Central memory CD8-positive, alpha-beta T cell (primary cell): ENCODE data around the gene NAT9.

Source experiments
- ATAC-seq: fragments of 150-1000 bp; cut with Tn5 transposase; replicated peaks from 2 replicates; pipeline ENCODE4 v1.10.0; 2022; ENCODE audit warnings: mild to moderate bottlenecking, moderate FRiP score, moderate number of reproducible peaks; ENCODE audit not compliant: poor library complexity, severe bottlenecking; ENCODE audit errors: extremely low read depth
- DNase-seq, 2 donors: peaks; one replicate each; pipeline ENCODE4 v3.0.0; 2021; ENCODE audit warnings: low spot score in 2 of 2
- H3K27ac Mint-ChIP-seq: one replicate; pipeline ENCODE4 v1.8.0; 2022; ENCODE audit warnings: low read depth, mild to moderate bottlenecking, moderate library complexity, mixed read lengths
- H3K27me3 Mint-ChIP-seq: one replicate; pipeline ENCODE4 v1.8.0; 2022; ENCODE audit warnings: mixed read lengths
- H3K36me3 Mint-ChIP-seq: one replicate; pipeline ENCODE4 v1.8.0; 2022; ENCODE audit warnings: mild to moderate bottlenecking, moderate library complexity, mixed read lengths; ENCODE audit not compliant: insufficient read depth
- H3K4me1 Mint-ChIP-seq: one replicate; pipeline ENCODE4 v1.8.0; 2022; ENCODE audit warnings: mixed read lengths
- H3K4me3 Mint-ChIP-seq: one replicate; pipeline ENCODE4 v1.8.0; 2022; ENCODE audit warnings: mild to moderate bottlenecking, moderate library complexity, mixed read lengths
- H3K9me3 Mint-ChIP-seq: one replicate; pipeline ENCODE4 v1.8.0; 2022; ENCODE audit warnings: mixed read lengths

The NAT9 gene

GRCh38 chr17:74750327-74751069 is 25.6 kb downstream of the NAT9 start:
- Mint-ChIP-seq H3K27ac (peak overlapping the region; percentile 98), H3K4me1 (peaks cover 65% of the 10 kb centered on the region), H3K27me3 (no peaks in the 10 kb centered on the region), H3K4me3 (peak overlapping the region; percentile 100), H3K36me3 (peaks cover 50% of the 10 kb centered on the region), H3K9me3 (no peaks in the 10 kb centered on the region)
- DNase-seq (no peak), ATAC-seq (no peak)

GRCh38 chr17:74750039-74750326 is 26.2 kb downstream of the NAT9 start:
- ATAC-seq: no peak
- no peaks in the 10 kb centered on the region for H3K27me3 Mint-ChIP-seq
- H3K36me3 Mint-ChIP-seq: peaks cover 47% of the 10 kb centered on the region
- DNase-seq: no peak
- H3K27ac Mint-ChIP-seq: peak overlapping the region; percentile 98
- H3K4me1 Mint-ChIP-seq: peaks cover 60% of the 10 kb centered on the region
- peak overlapping the region; percentile 100 for H3K4me3 Mint-ChIP-seq
- H3K9me3 Mint-ChIP-seq: no peaks in the 10 kb centered on the region

GRCh38 chr17:74749279-74750038 is 26.7 kb downstream of the NAT9 start:
- peak overlapping the region; percentile 100 for H3K4me3 Mint-ChIP-seq
- peaks cover 60% of the 10 kb centered on the region for H3K4me1 Mint-ChIP-seq
- peaks cover 46% of the 10 kb centered on the region for H3K36me3 Mint-ChIP-seq
- ATAC-seq (peak; percentile 12), DNase-seq (peak in 1 of 2 donors; percentile 31)
- H3K27me3 Mint-ChIP-seq: no peaks in the 10 kb centered on the region
- no peaks in the 10 kb centered on the region for H3K9me3 Mint-ChIP-seq
- peak overlapping the region; percentile 98 for H3K27ac Mint-ChIP-seq

GRCh38 chr17:74748529-74749278 is 27.4 kb downstream of the NAT9 start, which contains the start of gene NHERF1:
Gene NHERF1, plus strand, starts transcription at chr17:74748628. Its CDS starts 219 bp downstream, at chr17:74748847.
- Mint-ChIP-seq H3K9me3 (no peaks in the 10 kb centered on the region), H3K27me3 (no peaks in the 10 kb centered on the region), H3K36me3 (peaks cover 43% of the 10 kb centered on the region), H3K4me1 (peaks cover 60% of the 10 kb centered on the region), H3K27ac (peak within 1 kb of the TSS; percentile 98), H3K4me3 (peak within 1 kb of the TSS; percentile 100)
- DNase-seq (peak; percentile 88 to 90), ATAC-seq (peak; percentile 82)

GRCh38 chr17:74748279-74748528 is 27.9 kb downstream of the NAT9 start:
- Mint-ChIP-seq H3K27ac (no peak overlapping the region), H3K36me3 (peaks cover 43% of the 10 kb centered on the region)

GRCh38 chr17:74746922-74747321 is 29.2 kb downstream of the NAT9 start:
- Mint-ChIP-seq H3K36me3 (peaks cover 36% of the 10 kb centered on the region), H3K27ac (no peak overlapping the region), H3K4me1 (peaks cover 60% of the 10 kb centered on the region), H3K4me3 (peak overlapping the region; percentile 100), H3K9me3 (no peaks in the 10 kb centered on the region), H3K27me3 (no peaks in the 10 kb centered on the region)
- ATAC-seq: no peak
- no peak for DNase-seq

More at GRCh38 chr17:74748279-74748528, 27.9 kb downstream of the NAT9 start:
- Mint-ChIP-seq H3K27me3 (no peaks in the 10 kb centered on the region), H3K9me3 (no peaks in the 10 kb centered on the region), H3K4me1 (peaks cover 60% of the 10 kb centered on the region), H3K4me3 (peak overlapping the region; percentile 100)
- DNase-seq (no peak), ATAC-seq (no peak)

GRCh38 chr17:74746376-74746775 is 29.8 kb downstream of the NAT9 start:
- Mint-ChIP-seq H3K36me3 (peaks cover 33% of the 10 kb centered on the region), H3K4me3 (peak overlapping the region; percentile 100), H3K27me3 (no peaks in the 10 kb centered on the region), H3K4me1 (peaks cover 60% of the 10 kb centered on the region), H3K27ac (no peak overlapping the region), H3K9me3 (no peaks in the 10 kb centered on the region)
- ATAC-seq (no peak), DNase-seq (no peak)

GRCh38 chr17:74745548-74746177 is 30.5 kb downstream of the NAT9 start:
- no peaks in the 10 kb centered on the region for H3K27me3 Mint-ChIP-seq
- H3K4me3 Mint-ChIP-seq: no peak overlapping the region
- H3K4me1 Mint-ChIP-seq: peaks cover 58% of the 10 kb centered on the region
- ATAC-seq: no peak
- no peaks in the 10 kb centered on the region for H3K9me3 Mint-ChIP-seq
- no peak for DNase-seq
- H3K36me3 Mint-ChIP-seq: peaks cover 26% of the 10 kb centered on the region
- no peak overlapping the region for H3K27ac Mint-ChIP-seq

GRCh38 chr17:74744714-74745547 is 31.2 kb downstream of the NAT9 start:
- ATAC-seq (no peak), DNase-seq (peak; percentile 75 to 91)
- no peaks in the 10 kb centered on the region for H3K9me3 Mint-ChIP-seq
- peak overlapping the region; percentile 73 for H3K4me3 Mint-ChIP-seq
- H3K4me1 Mint-ChIP-seq: peaks cover 60% of the 10 kb centered on the region
- H3K27me3 Mint-ChIP-seq: no peaks in the 10 kb centered on the region
- peaks cover 20% of the 10 kb centered on the region for H3K36me3 Mint-ChIP-seq
- H3K27ac Mint-ChIP-seq: peak overlapping the region; percentile 56

- H3K36me3 Mint-ChIP-seq: peaks cover 16% of the 10 kb centered on the region
- ATAC-seq (no peak), DNase-seq (no peak)
- H3K4me1 Mint-ChIP-seq: peaks cover 61% of the 10 kb centered on the region
- H3K27ac Mint-ChIP-seq: peak overlapping the region; percentile 56
- H3K9me3 Mint-ChIP-seq: no peaks in the 10 kb centered on the region
- H3K4me3 Mint-ChIP-seq: peak overlapping the region; percentile 73
- H3K27me3 Mint-ChIP-seq: no peaks in the 10 kb centered on the region
These were observed 31.8 kb downstream of the NAT9 start for GRCh38 chr17:74744349-74744713.

GRCh38 chr17:74743755-74744154 is 32.4 kb downstream of the NAT9 start:
- H3K27ac Mint-ChIP-seq: peak overlapping the region; percentile 56
- peak overlapping the region; percentile 73 for H3K4me3 Mint-ChIP-seq
- no peaks in the 10 kb centered on the region for H3K9me3 Mint-ChIP-seq
- peaks cover 19% of the 10 kb centered on the region for H3K36me3 Mint-ChIP-seq
- no peak for DNase-seq
- peaks cover 66% of the 10 kb centered on the region for H3K4me1 Mint-ChIP-seq
- ATAC-seq: no peak
- H3K27me3 Mint-ChIP-seq: no peaks in the 10 kb centered on the region
